Fibroblast of pulmonary artery (primary cell): ENCODE data around the gene ZNF526.

Experiments used
- DNase-seq: peaks from one replicate; pipeline ENCODE4 v3.0.0-alpha.2; 2010; ENCODE audit warnings: low read depth
- H3K4me3 ChIP-seq: replicated peaks from 2 replicates; pipeline ENCODE4 v1.5.1; 2011; ENCODE audit warnings: low read depth, mild to moderate bottlenecking, control low read depth, low read length, moderate library complexity
- TF ChIP-seq, protein P1 (sequence below): IDR thresholded peaks from 2 replicates; pipeline ENCODE4 v1.5.1; 2011; ENCODE audit warnings: mild to moderate bottlenecking, control low read depth, low read length, inconsistent platforms; ENCODE audit errors: missing control alignments

Gene ZNF526

DNA sequence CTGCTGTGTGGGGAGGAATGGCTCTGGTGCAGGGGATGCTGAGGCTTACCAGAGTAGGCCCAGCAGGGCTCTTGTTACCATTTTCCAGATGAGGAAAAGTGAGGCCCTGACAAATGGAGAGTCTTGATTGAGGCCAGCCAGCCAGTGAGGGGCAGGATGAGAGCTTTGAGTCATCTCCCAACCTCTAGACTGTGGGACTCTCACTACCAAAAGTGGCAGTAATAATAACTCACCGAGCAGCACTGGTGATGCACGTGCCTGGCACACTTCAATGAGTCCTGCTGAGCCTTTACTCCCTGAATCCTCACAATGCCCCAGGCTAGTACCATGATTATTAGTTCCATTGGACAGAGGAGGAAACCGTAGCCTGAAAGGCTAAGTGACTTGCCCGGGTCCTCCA, 56.7 kb downstream of the ZNF526 start:
- DNase-seq = no peak
- no peak overlapping the region for H3K4me3 ChIP-seq
- TF ChIP-seq, protein P1, sequence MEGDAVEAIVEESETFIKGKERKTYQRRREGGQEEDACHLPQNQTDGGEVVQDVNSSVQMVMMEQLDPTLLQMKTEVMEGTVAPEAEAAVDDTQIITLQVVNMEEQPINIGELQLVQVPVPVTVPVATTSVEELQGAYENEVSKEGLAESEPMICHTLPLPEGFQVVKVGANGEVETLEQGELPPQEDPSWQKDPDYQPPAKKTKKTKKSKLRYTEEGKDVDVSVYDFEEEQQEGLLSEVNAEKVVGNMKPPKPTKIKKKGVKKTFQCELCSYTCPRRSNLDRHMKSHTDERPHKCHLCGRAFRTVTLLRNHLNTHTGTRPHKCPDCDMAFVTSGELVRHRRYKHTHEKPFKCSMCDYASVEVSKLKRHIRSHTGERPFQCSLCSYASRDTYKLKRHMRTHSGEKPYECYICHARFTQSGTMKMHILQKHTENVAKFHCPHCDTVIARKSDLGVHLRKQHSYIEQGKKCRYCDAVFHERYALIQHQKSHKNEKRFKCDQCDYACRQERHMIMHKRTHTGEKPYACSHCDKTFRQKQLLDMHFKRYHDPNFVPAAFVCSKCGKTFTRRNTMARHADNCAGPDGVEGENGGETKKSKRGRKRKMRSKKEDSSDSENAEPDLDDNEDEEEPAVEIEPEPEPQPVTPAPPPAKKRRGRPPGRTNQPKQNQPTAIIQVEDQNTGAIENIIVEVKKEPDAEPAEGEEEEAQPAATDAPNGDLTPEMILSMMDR = no peak
